ENCODE results near the gene RGS8. TPM values are rescaled to one million over a fixed set of nuclear protein-coding genes. Genes with fewer than 3 reads are reported as not detected.

The RGS8 gene
- polyA plus RNA-seq, 2 of the 4 experiments (the other 2 are of a cell fraction), result not detected

DNA sequence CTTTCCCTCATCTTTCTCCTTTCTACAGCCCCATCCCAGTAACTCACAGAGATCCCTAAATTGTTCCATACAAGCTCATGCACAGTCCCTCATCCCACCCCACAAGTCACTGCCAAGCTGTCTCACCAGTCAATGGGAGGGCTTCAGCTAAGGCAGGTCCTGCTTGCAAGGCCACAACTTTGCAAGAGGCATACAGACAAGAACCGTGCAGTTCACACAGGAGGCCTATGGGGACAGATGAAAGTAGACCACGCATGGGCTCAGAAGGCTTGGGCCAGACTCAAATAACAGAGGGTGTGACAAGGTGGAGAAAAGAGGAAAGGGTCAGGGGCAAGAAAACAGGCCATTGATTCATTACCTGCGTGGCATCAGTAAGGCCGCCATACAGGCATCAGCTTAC, 15.1 kb downstream of the RGS8 start:
- H3K27ac ChIP-seq, result no peak overlapping the region
- H3K4me2 ChIP-seq, result no peak overlapping the region
- no peak for FAIRE-seq
- 85% methylated on average over 4 of the region's 4 CpGs for WGBS (ENCODE audit: missing lambda C conversion rate)
- POLR2A ChIA-PET, result no interaction called here
- CTCF ChIA-PET, result no interaction called here
- H3K4me3 ChIP-seq, result no peak overlapping the region
- DNase-seq (ENCODE audit: low read depth in 1 of 2, low spot score in 1 of 2), result no peak
- no peaks in the 10 kb centered on the region for H3K4me1 ChIP-seq
- H3K9me3 ChIP-seq, result no peaks in the 10 kb centered on the region
- no peak for ATAC-seq
- TF ChIP-seq CBX8 (IDR thresholded peaks at IDR 0.05), result no peak
- TF ChIP-seq, protein P1, sequence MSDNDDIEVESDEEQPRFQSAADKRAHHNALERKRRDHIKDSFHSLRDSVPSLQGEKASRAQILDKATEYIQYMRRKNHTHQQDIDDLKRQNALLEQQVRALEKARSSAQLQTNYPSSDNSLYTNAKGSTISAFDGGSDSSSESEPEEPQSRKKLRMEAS (IDR thresholded peaks at IDR 0.05), result no peak

DNA sequence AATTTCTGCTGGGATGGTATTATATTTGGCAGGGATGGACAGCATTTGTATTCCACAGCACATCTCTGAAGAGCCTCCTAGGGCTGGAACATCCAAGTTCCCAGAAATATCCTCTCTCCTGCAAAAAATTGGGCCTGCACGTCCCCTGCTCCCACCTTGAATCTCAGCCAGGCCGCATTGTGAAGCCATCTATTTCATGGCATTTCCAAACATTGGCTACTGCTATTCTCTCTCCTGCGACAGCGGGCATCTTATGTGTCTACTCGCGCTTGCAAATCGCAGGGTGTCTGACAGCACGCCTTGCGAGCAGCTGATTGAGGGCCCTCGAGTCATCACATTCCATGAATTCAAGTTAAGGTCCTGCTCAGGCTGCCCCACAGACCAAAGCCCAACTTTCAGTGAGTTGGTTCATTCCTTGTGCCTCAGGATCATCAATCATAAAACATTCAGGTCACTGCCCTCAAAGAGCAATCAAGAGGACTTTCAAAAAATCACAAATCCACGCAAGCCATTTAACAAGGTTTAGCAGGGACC, 15.8 kb downstream of the RGS8 start:
- ChIA-PET POLR2A (no interaction called here), CTCF (interaction anchor here (0.6 kb wide), 1 partner anchor 115 kb away, joined by 3 read pairs; no protein-coding TSS in a partner anchor)
- FAIRE-seq, result no peak
- DNase-seq (ENCODE audit: low read depth in 1 of 2, low spot score in 1 of 2), result no peak
- Histone ChIP-seq H3K4me1 (no peaks in the 10 kb centered on the region), H3K27ac (no peak overlapping the region), H3K9me3 (no peaks in the 10 kb centered on the region), H3K4me2 (no peak overlapping the region), H3K4me3 (no peak overlapping the region)
- no peak for ATAC-seq
- no peak for TF ChIP-seq GATA3 (IDR thresholded peaks at IDR 0.05; ENCODE audit: borderline replicate concordance)
- TF ChIP-seq CHD2 (IDR thresholded peaks at IDR 0.05; ENCODE audit: low read length, partially characterized antibody), result no peak
- no peak for TF ChIP-seq CBX2 (IDR thresholded peaks at IDR 0.05; ENCODE audit: borderline replicate concordance, low read depth)
- TF ChIP-seq, protein P2, sequence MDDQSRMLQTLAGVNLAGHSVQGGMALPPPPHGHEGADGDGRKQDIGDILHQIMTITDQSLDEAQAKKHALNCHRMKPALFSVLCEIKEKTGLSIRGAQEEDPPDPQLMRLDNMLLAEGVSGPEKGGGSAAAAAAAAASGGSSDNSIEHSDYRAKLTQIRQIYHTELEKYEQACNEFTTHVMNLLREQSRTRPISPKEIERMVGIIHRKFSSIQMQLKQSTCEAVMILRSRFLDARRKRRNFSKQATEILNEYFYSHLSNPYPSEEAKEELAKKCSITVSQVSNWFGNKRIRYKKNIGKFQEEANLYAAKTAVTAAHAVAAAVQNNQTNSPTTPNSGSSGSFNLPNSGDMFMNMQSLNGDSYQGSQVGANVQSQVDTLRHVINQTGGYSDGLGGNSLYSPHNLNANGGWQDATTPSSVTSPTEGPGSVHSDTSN (IDR thresholded peaks at IDR 0.05), result no peak
- TF ChIP-seq RFX5 (IDR thresholded peaks at IDR 0.05), result no peak
- TF ChIP-seq FOSB (CRISPR knock-in tag; IDR thresholded peaks at IDR 0.05), result no peak
- no peak for TF ChIP-seq JUNB (IDR thresholded peaks at IDR 0.05)
- TF ChIP-seq, protein P3, sequence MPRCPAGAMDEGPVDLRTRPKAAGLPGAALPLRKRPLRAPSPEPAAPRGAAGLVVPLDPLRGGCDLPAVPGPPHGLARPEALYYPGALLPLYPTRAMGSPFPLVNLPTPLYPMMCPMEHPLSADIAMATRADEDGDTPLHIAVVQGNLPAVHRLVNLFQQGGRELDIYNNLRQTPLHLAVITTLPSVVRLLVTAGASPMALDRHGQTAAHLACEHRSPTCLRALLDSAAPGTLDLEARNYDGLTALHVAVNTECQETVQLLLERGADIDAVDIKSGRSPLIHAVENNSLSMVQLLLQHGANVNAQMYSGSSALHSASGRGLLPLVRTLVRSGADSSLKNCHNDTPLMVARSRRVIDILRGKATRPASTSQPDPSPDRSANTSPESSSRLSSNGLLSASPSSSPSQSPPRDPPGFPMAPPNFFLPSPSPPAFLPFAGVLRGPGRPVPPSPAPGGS (IDR thresholded peaks at IDR 0.05), result no peak
- TF ChIP-seq, protein P4, sequence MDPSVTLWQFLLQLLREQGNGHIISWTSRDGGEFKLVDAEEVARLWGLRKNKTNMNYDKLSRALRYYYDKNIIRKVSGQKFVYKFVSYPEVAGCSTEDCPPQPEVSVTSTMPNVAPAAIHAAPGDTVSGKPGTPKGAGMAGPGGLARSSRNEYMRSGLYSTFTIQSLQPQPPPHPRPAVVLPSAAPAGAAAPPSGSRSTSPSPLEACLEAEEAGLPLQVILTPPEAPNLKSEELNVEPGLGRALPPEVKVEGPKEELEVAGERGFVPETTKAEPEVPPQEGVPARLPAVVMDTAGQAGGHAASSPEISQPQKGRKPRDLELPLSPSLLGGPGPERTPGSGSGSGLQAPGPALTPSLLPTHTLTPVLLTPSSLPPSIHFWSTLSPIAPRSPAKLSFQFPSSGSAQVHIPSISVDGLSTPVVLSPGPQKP (IDR thresholded peaks at IDR 0.05; ENCODE audit: low read depth, low read length), result no peak
- TF ChIP-seq, protein P5, sequence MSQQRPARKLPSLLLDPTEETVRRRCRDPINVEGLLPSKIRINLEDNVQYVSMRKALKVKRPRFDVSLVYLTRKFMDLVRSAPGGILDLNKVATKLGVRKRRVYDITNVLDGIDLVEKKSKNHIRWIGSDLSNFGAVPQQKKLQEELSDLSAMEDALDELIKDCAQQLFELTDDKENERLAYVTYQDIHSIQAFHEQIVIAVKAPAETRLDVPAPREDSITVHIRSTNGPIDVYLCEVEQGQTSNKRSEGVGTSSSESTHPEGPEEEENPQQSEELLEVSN (IDR thresholded peaks at IDR 0.05; ENCODE audit: borderline replicate concordance, low read depth), result no peak
- TF ChIP-seq NR3C1 (IDR thresholded peaks at IDR 0.05), result no peak
- 85% methylated on average over 11 of the region's 11 CpGs for WGBS (ENCODE audit: missing lambda C conversion rate)

DNA sequence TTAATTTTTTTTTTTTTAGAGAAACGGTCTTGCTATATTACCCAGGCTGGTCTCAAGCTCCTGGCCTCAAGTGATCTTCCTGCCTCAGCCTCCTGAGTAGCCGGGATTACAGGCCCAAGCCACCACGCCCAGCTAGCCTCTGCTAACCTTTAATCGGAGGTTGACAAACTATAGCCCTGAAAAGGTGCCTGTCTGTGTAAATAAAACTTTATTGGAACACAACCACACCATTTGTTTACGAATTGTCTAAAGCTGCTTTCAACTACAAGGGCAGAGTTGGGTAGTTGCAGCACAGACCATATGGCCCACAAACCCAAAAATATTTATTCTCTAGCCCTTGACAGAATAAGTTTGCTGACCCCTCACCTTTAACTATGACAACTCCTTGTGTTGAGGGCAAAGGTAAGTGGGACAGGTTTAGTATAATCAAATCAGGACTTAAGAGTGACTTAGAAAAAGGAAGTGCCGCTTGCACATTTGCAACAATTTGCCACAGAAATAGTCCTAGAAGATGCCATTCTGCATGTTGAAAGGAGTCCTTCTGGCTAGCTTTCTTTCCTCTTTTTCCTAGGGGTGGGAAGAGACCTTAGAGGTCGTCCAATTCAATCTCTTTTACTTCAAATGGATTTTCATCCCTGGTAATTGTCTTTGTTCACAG, 16.4 kb downstream of the RGS8 start:
- ChIA-PET POLR2A (no interaction called here), CTCF (interaction anchor here (0.6 to 1.7 kb wide), 2 partner anchors 14 to 116 kb away, joined by 3 to 5 read pairs; no protein-coding TSS in a partner anchor)
- no peak overlapping the region for H3K4me3 ChIP-seq
- ATAC-seq, result no peak
- 43% methylated on average over 7 of the region's 7 CpGs for WGBS (ENCODE audit: missing lambda C conversion rate)
- no peak overlapping the region for H3K27ac ChIP-seq
- H3K4me1 ChIP-seq, result no peaks in the 10 kb centered on the region
- no peak for FAIRE-seq
- no peak for DNase-seq (ENCODE audit: low read depth in 1 of 2, low spot score in 1 of 2)
- no peaks in the 10 kb centered on the region for H3K9me3 ChIP-seq
- TF ChIP-seq, protein P4 (IDR thresholded peaks at IDR 0.05; ENCODE audit: low read depth, low read length), result no peak
- TF ChIP-seq POLR2A (IDR thresholded peaks at IDR 0.05; ENCODE audit: low read length) (no peak), JUNB (IDR thresholded peaks at IDR 0.05) (no peak)
- TF ChIP-seq, protein P6, sequence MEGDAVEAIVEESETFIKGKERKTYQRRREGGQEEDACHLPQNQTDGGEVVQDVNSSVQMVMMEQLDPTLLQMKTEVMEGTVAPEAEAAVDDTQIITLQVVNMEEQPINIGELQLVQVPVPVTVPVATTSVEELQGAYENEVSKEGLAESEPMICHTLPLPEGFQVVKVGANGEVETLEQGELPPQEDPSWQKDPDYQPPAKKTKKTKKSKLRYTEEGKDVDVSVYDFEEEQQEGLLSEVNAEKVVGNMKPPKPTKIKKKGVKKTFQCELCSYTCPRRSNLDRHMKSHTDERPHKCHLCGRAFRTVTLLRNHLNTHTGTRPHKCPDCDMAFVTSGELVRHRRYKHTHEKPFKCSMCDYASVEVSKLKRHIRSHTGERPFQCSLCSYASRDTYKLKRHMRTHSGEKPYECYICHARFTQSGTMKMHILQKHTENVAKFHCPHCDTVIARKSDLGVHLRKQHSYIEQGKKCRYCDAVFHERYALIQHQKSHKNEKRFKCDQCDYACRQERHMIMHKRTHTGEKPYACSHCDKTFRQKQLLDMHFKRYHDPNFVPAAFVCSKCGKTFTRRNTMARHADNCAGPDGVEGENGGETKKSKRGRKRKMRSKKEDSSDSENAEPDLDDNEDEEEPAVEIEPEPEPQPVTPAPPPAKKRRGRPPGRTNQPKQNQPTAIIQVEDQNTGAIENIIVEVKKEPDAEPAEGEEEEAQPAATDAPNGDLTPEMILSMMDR (IDR thresholded peaks at IDR 0.05), result no peak
- H3K4me2 ChIP-seq, result no peak overlapping the region
